ENCODE data around the gene FBLN1.

Gene FBLN1

GRCh38 chr22:45548991-45549761 is 46.5 kb downstream of the FBLN1 start:
- H3K36me3 ChIP-seq (ENCODE audit: control insufficient read depth, insufficient read depth, low read length) = no peaks in the 10 kb centered on the region
- H3K4me3 ChIP-seq (ENCODE audit: low read depth, low read length) = no peak overlapping the region
- H3K9me3 ChIP-seq (ENCODE audit: control insufficient read depth, low read length) = no peaks in the 10 kb centered on the region
- TF ChIP-seq CTCF (IDR thresholded peaks at IDR 0.05) = no peak
- H3K79me2 ChIP-seq = peaks cover 2% of the 10 kb centered on the region
- no peaks in the 10 kb centered on the region for H3K27me3 ChIP-seq (ENCODE audit: control insufficient read depth, insufficient read depth, low read length)
- no peak overlapping the region for H3K4me2 ChIP-seq (ENCODE audit: low read length)
- no peak overlapping the region for H2AFZ ChIP-seq
- peak overlapping the region; percentile 56 for H3K27ac ChIP-seq
- H3K9ac ChIP-seq = no peak overlapping the region
- H3K4me1 ChIP-seq = peaks cover 21% of the 10 kb centered on the region

DNA sequence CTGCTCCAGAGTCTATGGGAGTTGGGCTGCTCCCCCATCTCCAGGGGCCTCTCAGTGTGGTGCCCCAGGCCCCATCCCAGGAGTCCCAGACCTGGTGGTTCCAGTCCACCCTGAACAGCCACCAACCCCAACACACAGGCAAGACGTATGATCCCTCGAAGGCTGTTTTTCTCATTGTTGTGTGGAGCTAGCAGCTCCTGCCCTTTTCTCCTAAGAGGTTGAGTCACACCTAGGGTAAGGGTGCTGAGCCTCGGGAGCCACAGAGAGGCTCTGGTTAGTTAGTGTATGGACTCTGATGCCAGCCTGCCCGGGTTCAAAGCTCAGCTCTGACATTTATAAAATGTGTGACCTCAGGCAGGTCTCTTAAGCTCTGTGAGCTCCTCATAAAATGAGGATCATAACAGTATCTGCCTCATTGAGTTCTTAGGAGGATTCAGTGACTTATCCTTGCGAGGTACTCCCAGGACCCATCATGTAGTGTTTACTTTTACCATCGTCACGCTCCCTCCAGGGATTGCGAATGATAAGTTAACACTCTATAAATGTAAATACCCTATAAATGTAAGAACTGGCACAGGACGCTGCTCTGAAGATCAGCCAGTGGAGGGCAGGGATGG is 47.2 kb downstream of the FBLN1 start:
- Histone ChIP-seq H3K4me3 (ENCODE audit: low read depth, low read length) (no peak overlapping the region), H3K4me1 (peaks cover 18% of the 10 kb centered on the region), H3K9ac (no peak overlapping the region), H3K36me3 (ENCODE audit: control insufficient read depth, insufficient read depth, low read length) (no peaks in the 10 kb centered on the region), H3K27me3 (ENCODE audit: control insufficient read depth, insufficient read depth, low read length) (no peaks in the 10 kb centered on the region), H3K4me2 (ENCODE audit: low read length) (no peak overlapping the region), H2AFZ (no peak overlapping the region), H3K27ac (peak overlapping the region; percentile 56), H3K79me2 (peaks cover 2% of the 10 kb centered on the region), H3K9me3 (ENCODE audit: control insufficient read depth, low read length) (no peaks in the 10 kb centered on the region)
- TF ChIP-seq CTCF (IDR thresholded peaks at IDR 0.05) = no peak

DNA sequence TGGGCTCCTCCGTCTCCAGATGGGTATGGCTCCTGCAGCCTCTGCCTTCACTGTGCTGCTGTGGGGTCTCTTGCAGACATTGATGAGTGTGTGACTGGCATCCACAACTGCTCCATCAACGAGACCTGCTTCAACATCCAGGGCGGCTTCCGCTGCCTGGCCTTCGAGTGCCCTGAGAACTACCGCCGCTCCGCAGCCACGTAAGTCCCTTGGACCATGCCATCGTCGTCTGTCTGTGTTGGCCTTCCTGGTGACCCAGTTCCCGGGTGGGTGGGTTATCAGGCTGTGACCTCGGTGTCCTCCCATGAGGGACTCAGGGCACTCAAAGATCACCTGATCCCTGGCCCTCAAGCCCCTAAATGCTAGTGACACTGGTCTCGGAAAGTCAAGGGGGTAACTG is 47.7 kb downstream of the FBLN1 start:
- no peak overlapping the region for H2AFZ ChIP-seq
- no peaks in the 10 kb centered on the region for H3K9me3 ChIP-seq (ENCODE audit: control insufficient read depth, low read length)
- no peak overlapping the region for H3K9ac ChIP-seq
- H3K27me3 ChIP-seq (ENCODE audit: control insufficient read depth, insufficient read depth, low read length) = no peaks in the 10 kb centered on the region
- peaks cover 2% of the 10 kb centered on the region for H3K79me2 ChIP-seq
- peak overlapping the region; percentile 74 for H3K27ac ChIP-seq
- peaks cover 18% of the 10 kb centered on the region for H3K4me1 ChIP-seq
- no peaks in the 10 kb centered on the region for H3K36me3 ChIP-seq (ENCODE audit: control insufficient read depth, insufficient read depth, low read length)
- H3K4me3 ChIP-seq (ENCODE audit: low read depth, low read length) = no peak overlapping the region
- H3K4me2 ChIP-seq (ENCODE audit: low read length) = no peak overlapping the region
- no peak for TF ChIP-seq CTCF (IDR thresholded peaks at IDR 0.05)

GRCh38 chr22:45550891-45551290 is 48.2 kb downstream of the FBLN1 start:
- H3K4me2 ChIP-seq (ENCODE audit: low read length) = no peak overlapping the region
- H3K79me2 ChIP-seq = peaks cover 2% of the 10 kb centered on the region
- H3K9ac ChIP-seq = no peak overlapping the region
- TF ChIP-seq CTCF (IDR thresholded peaks at IDR 0.05) = no peak
- peak overlapping the region; percentile 74 for H3K27ac ChIP-seq
- no peaks in the 10 kb centered on the region for H3K36me3 ChIP-seq (ENCODE audit: control insufficient read depth, insufficient read depth, low read length)
- H2AFZ ChIP-seq = no peak overlapping the region
- no peaks in the 10 kb centered on the region for H3K27me3 ChIP-seq (ENCODE audit: control insufficient read depth, insufficient read depth, low read length)
- no peaks in the 10 kb centered on the region for H3K9me3 ChIP-seq (ENCODE audit: control insufficient read depth, low read length)
- H3K4me3 ChIP-seq (ENCODE audit: low read depth, low read length) = no peak overlapping the region
- H3K4me1 ChIP-seq = peaks cover 18% of the 10 kb centered on the region
